ENCODE measurements around the gene C1QTNF1.

DNA sequence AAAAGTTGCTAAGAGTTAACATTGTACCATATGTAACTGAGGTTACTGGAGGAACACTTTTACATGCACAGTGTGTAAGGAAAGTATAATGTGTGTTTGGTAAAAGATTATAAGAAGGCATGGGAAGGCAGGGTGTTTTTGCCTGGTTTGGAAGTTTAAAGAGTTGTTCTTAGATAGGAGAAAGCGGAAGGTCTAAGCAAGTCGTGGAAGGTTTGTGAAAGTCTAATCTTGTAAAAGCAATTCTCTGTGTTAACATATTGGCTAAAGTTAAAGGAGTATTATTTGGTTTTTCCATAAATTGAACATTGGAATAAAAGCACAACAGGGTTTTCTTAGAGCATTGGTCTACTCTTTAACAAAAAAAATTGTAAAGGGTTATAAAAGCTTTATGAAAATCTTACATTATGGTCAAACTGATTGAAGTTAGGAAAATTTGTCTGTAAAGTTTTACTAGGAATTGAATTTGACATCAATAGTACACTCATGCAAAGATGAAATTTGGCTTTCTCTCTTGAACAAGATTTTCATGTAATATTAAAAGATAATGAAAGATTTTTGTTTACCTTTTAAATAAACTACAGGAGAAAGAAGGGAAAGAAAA lies 9.7 kb upstream of the C1QTNF1 start:
- TF ChIP-seq, protein P1, sequence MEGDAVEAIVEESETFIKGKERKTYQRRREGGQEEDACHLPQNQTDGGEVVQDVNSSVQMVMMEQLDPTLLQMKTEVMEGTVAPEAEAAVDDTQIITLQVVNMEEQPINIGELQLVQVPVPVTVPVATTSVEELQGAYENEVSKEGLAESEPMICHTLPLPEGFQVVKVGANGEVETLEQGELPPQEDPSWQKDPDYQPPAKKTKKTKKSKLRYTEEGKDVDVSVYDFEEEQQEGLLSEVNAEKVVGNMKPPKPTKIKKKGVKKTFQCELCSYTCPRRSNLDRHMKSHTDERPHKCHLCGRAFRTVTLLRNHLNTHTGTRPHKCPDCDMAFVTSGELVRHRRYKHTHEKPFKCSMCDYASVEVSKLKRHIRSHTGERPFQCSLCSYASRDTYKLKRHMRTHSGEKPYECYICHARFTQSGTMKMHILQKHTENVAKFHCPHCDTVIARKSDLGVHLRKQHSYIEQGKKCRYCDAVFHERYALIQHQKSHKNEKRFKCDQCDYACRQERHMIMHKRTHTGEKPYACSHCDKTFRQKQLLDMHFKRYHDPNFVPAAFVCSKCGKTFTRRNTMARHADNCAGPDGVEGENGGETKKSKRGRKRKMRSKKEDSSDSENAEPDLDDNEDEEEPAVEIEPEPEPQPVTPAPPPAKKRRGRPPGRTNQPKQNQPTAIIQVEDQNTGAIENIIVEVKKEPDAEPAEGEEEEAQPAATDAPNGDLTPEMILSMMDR (conservative IDR thresholded peaks at IDR 0.05; ENCODE audit: low read length), result no peak
- no peak for TF ChIP-seq EZH2phosphoT487 (IDR thresholded peaks at IDR 0.05; ENCODE audit: borderline replicate concordance, low read depth, low read length)
